K562 (cell line): ENCODE results near the gene RXRB. TPM values are rescaled to one million over a fixed set of nuclear protein-coding genes. Genes with fewer than 3 reads are reported as not detected.
A peak's percentile ranks its signal among the peaks of the same experiment; 100 is the strongest.

Experiments
- ATAC-seq: fragments of 200-7000 bp; cut with Tn5 transposase; 3 replicates; pipeline ENCODE4 v1.9.1; 2020; ENCODE audit warnings: moderate library complexity
- BruUV-seq: library from RNA; stranded (reverse); fragments of 400-500 nt; replicated peaks from 2 replicates; lab custom pipeline; 2021; lab: Mats Ljungman, UMichigan
- CTCF ChIA-PET: fragments of 300-600 bp; formaldehyde crosslinking; extraction: SDS; loops from one replicate; lab custom pipeline; 2021; ENCODE audit warnings: low intra/inter-chr PET ratio; lab: Yijun Ruan, JAX
- POLR2A ChIA-PET: fragments of 300-600, 350-650 bp; sonication (Branson Sonifier 250); formaldehyde crosslinking; extraction: SDS; loops from one replicate; lab custom pipeline; 2021; ENCODE audit warnings: antibody characterized with exemption, inconsistent platforms; lab: Yijun Ruan, JAX
- DNase-seq, 4 experiments: peaks; one replicate each; pipeline versions ENCODE4 v3.0.0 to v3.0.0-alpha.2; 2011 to 2018; ENCODE audit warnings: low spot score in 3 of 4, mixed read lengths in 3 of 4; ENCODE audit errors: extremely low read depth in 1 of 4
- FAIRE-seq: peaks from 2 replicates; lab custom pipeline; 2011; peaks lifted over from hg19 to GRCh38; lab: Jason Lieb, UNC
- H2AFZ ChIP-seq: 2 replicates; pipeline ENCODE4 v1.6.0; 2011; ENCODE audit warnings: low read depth, low read length, control low read depth, inconsistent platforms
- H3K27ac ChIP-seq: fragments of 200-600 bp; 3 replicates; pipeline ENCODE4 v1.8.0; 2011; ENCODE audit warnings: low read depth, mild to moderate bottlenecking, control low read depth, inconsistent platforms, low read length, moderate library complexity, mixed read lengths; ENCODE audit errors: extremely low read depth
- H3K27me3 ChIP-seq, 2 experiments: fragments of 300-600 bp in 1 of 2; 2 replicates in 1 of 2; 3 replicates in 1 of 2; pipeline versions ENCODE4 v1.6.0 to v1.8.0; 2011; ENCODE audit warnings: inconsistent platforms in 2 of 2, low read length in 2 of 2, mild to moderate bottlenecking in 1 of 2, mixed read lengths in 1 of 2, moderate library complexity in 1 of 2; ENCODE audit not compliant: control insufficient read depth in 2 of 2, insufficient read depth in 2 of 2
- H3K36me3 ChIP-seq: fragments of 300-600 bp; 3 replicates; pipeline ENCODE4 v1.8.0; 2011; ENCODE audit warnings: mild to moderate bottlenecking, low read length, inconsistent platforms; ENCODE audit not compliant: control insufficient read depth, insufficient read depth
- H3K4me1 ChIP-seq, 2 experiments: fragments of 200-600 bp in 1 of 2; replicated peaks in 1 of 2; 2 replicates in 1 of 2; 3 replicates in 1 of 2; pipeline versions ENCODE4 v1.5.1 to v1.8.0; 2011; ENCODE audit warnings: inconsistent platforms in 2 of 2, low read length in 2 of 2, mild to moderate bottlenecking in 1 of 2, mixed read lengths in 1 of 2, moderate library complexity in 1 of 2; ENCODE audit not compliant: control insufficient read depth in 2 of 2, insufficient read depth in 2 of 2
- H3K4me2 ChIP-seq: 2 replicates; pipeline ENCODE4 v1.6.1; 2011; ENCODE audit warnings: low read length, control low read depth, inconsistent platforms, mixed read lengths; ENCODE audit not compliant: insufficient read depth
- H3K4me3 ChIP-seq: fragments of 200-600 bp; sonication (generic), shearing (Covaris generic); 2 replicates; pipeline ENCODE4 v1.5.1; 2016; ENCODE audit warnings: control low read depth, inconsistent platforms
- H3K79me2 ChIP-seq: fragments of 200-600 bp; 3 replicates; pipeline ENCODE4 v1.8.0; 2011; ENCODE audit warnings: low read length, inconsistent platforms; ENCODE audit not compliant: control insufficient read depth, insufficient read depth
- H3K9ac ChIP-seq, 2 experiments: 2 replicates each; pipeline versions ENCODE4 v1.6.0 to v1.6.1; 2011; ENCODE audit warnings: low read depth in 2 of 2, low read length in 2 of 2, control low read depth in 1 of 2, inconsistent platforms in 1 of 2, mild to moderate bottlenecking in 1 of 2, mixed read lengths in 1 of 2; ENCODE audit not compliant: insufficient read depth in 1 of 2
- H3K9me1 ChIP-seq: one replicate; pipeline ENCODE4 v1.6.0; 2011; ENCODE audit warnings: inconsistent platforms, mild to moderate bottlenecking, low read length, moderate library complexity; ENCODE audit not compliant: control insufficient read depth, insufficient read depth
- H3K9me3 ChIP-seq: replicated peaks from 2 replicates; pipeline ENCODE4 v1.5.1; 2011; ENCODE audit warnings: low read depth, low read length, inconsistent platforms; ENCODE audit not compliant: control insufficient read depth, insufficient read depth
- H4K20me1 ChIP-seq: replicated peaks from 2 replicates; pipeline ENCODE4 v1.6.1; 2011; ENCODE audit warnings: low read length, inconsistent platforms, mixed read lengths; ENCODE audit not compliant: control insufficient read depth, insufficient read depth
- BMI1 ChIP-seq: fragments of 150-350 bp; IDR thresholded peaks from 2 replicates; pipeline ENCODE4 v1.6.1; 2014; ENCODE audit warnings: low read length
- CC2D1A ChIP-seq: fragments of 450-650 bp; IDR thresholded peaks from 2 replicates; pipeline ENCODE4 v1.6.1; 2017; ENCODE audit warnings: mild to moderate bottlenecking
- FOXJ3 ChIP-seq: sonication (generic); formaldehyde crosslinking; IDR thresholded peaks from 2 replicates; pipeline ENCODE4 v1.4.0; 2020; ENCODE audit warnings: mild to moderate bottlenecking, missing genetic modification reagents
- FOXK2 ChIP-seq, 2 experiments: fragments of 450-650 bp; IDR thresholded peaks in 1 of 2; conservative IDR thresholded peaks in 1 of 2; 2 replicates each; pipeline ENCODE4 v1.6.1; 2016; ENCODE audit warnings: low read depth in 2 of 2, mild to moderate bottlenecking in 1 of 2
- MBD2 ChIP-seq: sonication (generic); IDR thresholded peaks from 2 replicates; pipeline ENCODE4 v1.6.1; 2016; ENCODE audit warnings: low read depth, borderline replicate concordance
- SMC3 ChIP-seq: conservative IDR thresholded peaks from 2 replicates; pipeline ENCODE4 v1.6.1; 2011; ENCODE audit warnings: low read depth, low read length, improper control_type of control experiment; ENCODE audit not compliant: insufficient read depth
- TEAD4 ChIP-seq, 2 experiments: sonication (generic) in 1 of 2; formaldehyde crosslinking in 1 of 2; IDR thresholded peaks; 2 replicates each; pipeline versions ENCODE4 v1.6.1 to v1.8.0; 2012 to 2022; ENCODE audit warnings: borderline replicate concordance in 1 of 2, inconsistent platforms in 1 of 2, low read length in 1 of 2, mild to moderate bottlenecking in 1 of 2, missing genetic modification reagents in 1 of 2
- ZNF764 ChIP-seq: fragments of 250-450 bp; sonication (Bioruptor Pico); IDR thresholded peaks from 2 replicates; pipeline ENCODE4 v1.4.0; 2020; ENCODE audit warnings: low read depth, mild to moderate bottlenecking, moderate library complexity
- WGBS: fragments of 100-300 bp; shearing (Covaris generic); methylation state at CpG from one replicate; pipeline ENCODE4 v1.1.6; 2016; ENCODE audit warnings: low coverage, mixed read lengths; ENCODE audit not compliant: insufficient coverage; ENCODE audit errors: missing lambda C conversion rate; 5-methylcytosine and 5-hydroxymethylcytosine counted together
- in situ Hi-C: fragments of 300-500 bp; cut with MboI; formaldehyde crosslinking; loops from 4 replicates; pipeline ENCODE4 v1.15.0; 2018; ENCODE audit warnings: inconsistent platforms, mixed read lengths
- intact Hi-C: fragments of 100-400 bp; cut with micrococcal nuclease; formaldehyde crosslinking; loops from 2 replicates; pipeline ENCODE4 v1.14.2; 2022
- polyA plus RNA-seq, 8 experiments: library from polyadenylated mRNA; depleted of rRNA in 4 of 8; stranded (reverse) in 5 of 8; unstranded in 3 of 8; fragments of >200 nt; fragmentation: Nextera tagmentation in 2 of 8; fragmentation: Illumina TruSeq in 1 of 8; extraction: Ambion mirVana in 2 of 8; extraction: Trizol in 1 of 8; gene quantifications; 2 replicates each; pipeline versions ENCODE4 v1.2.1 to v1.2.3, GENCODE V29; 2011 to 2014; ENCODE audit warnings: inconsistent platforms in 1 of 8, missing spikeins in 1 of 8
- total RNA-seq, 7 experiments: library from RNA; depleted of rRNA in 6 of 7; stranded (reverse); fragments of >200 nt in 6 of 7; fragmentation: Illumina TruSeq in 2 of 7; extraction: Trizol in 2 of 7; gene quantifications; 2 replicates each; pipeline versions ENCODE4 v1.2.1 to v1.2.3, GENCODE V29; 2011 to 2021; ENCODE audit warnings: low replicate concordance in 1 of 7
- TF ChIP-seq, protein P1 (sequence below): fragments of 450-650 bp; formaldehyde crosslinking; IDR thresholded peaks from 2 replicates; pipeline ENCODE4 v1.4.0; 2020; ENCODE audit warnings: mild to moderate bottlenecking, moderate library complexity
- TF ChIP-seq, protein P2 (sequence below), 2 experiments: fragments of 450-650 bp in 1 of 2; IDR thresholded peaks; 2 replicates each; pipeline ENCODE4 v1.6.1; 2011 to 2017; ENCODE audit warnings: low read depth in 2 of 2, antibody characterized with exemption in 1 of 2, borderline replicate concordance in 1 of 2, low read length in 1 of 2, mild to moderate bottlenecking in 1 of 2, mixed read lengths in 1 of 2; ENCODE audit not compliant: control insufficient read depth in 1 of 2
- TF ChIP-seq, protein P3 (sequence below), 2 experiments: fragments of 450-650 bp in 1 of 2; sonication (generic) in 1 of 2; formaldehyde crosslinking in 1 of 2; IDR thresholded peaks in 1 of 2; conservative IDR thresholded peaks in 1 of 2; 2 replicates each; pipeline versions ENCODE4 v1.6.1 to v1.8.1; 2016 to 2023; ENCODE audit warnings: mild to moderate bottlenecking in 2 of 2, moderate library complexity in 2 of 2, inconsistent platforms in 1 of 2, missing genetic modification reagents in 1 of 2

Gene RXRB
- total and polyA plus RNA-seq, 9 of the 15 experiments (the other 6 are each of a cell fraction or from before 2014, with no cell fraction given) = 0.76 to 35.5 (median 18.4) TPM

DNA sequence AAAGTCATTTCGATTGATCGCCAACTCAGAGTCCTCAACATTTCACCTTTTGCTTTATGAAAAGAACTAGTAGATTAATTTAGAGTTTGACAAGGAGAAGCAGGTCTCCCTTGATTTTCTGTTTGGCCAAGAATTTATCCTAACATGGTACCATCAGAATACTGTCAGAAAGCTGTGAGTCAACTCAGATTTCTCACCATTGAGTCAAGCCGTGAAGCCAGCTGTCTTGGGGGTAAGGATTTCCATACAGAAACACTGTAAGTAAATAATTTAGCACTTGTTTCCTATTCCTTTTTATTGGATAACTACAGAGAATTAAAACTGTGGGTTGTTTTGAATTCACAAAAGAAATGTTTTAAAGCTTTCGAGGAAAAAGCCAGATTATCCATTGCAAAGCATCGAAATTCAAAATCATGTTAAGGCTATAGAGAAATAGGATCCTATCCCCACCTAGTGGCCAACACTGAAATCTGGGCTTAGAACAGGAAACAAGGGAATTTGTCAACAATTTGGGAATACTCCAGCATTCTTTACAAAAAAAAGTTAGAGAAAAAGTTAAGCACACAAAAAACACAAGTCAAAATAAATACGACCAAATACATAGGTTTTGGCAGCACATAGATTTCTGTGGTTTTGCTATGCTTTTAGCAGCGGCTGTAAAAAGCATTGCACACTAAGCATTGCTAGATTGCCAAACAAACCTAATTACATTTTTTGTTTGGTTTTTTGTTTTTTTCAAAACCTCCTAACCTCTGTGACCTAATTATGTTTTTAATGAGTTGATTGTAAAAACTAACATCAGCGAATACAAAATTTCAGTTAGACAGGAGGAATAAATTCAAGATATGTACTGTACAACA lies 52.4 kb downstream of the RXRB start (continued):
- TF ChIP-seq, protein P1, sequence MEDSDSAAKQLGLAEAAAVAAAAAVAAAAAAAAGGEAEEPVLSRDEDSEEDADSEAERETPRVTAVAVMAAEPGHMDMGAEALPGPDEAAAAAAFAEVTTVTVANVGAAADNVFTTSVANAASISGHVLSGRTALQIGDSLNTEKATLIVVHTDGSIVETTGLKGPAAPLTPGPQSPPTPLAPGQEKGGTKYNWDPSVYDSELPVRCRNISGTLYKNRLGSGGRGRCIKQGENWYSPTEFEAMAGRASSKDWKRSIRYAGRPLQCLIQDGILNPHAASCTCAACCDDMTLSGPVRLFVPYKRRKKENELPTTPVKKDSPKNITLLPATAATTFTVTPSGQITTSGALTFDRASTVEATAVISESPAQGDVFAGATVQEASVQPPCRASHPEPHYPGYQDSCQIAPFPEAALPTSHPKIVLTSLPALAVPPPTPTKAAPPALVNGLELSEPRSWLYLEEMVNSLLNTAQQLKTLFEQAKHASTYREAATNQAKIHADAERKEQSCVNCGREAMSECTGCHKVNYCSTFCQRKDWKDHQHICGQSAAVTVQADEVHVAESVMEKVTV = peak; percentile 58
- no peak for TF ChIP-seq FOXK2 (conservative IDR thresholded peaks at IDR 0.05 in 1 of 2, IDR thresholded peaks at IDR 0.05 in 1 of 2; ENCODE audit: low read depth in 2 of 2)
- TF ChIP-seq SMC3 = 0 out of 2 replicates have a peak, but pooled peaks have one; percentile 35

DNA sequence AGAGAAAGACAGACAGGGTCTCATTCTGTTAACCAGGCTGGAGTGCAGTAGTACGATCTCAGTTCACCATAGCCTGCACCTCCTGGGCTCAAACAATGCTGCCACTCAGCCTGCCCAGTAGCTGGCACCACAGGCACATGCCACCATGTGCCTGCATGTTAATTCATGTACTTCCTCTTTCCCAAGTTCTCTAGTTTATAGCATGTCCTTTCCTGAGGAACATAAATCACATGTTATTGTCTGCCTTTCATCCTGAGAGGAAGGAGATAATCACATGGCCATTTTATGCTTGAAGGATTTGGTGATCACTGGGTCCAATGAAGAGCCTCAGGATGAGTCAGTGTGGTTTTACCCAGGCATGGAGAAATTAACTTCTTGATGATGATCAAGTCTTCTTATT lies 56.1 kb downstream of the RXRB start:
- no peak for ATAC-seq
- no peaks in the 10 kb centered on the region for H4K20me1 ChIP-seq
- no TSS peak for BruUV-seq
- 0% methylated on average over 1 of the region's 1 CpG for WGBS
- in situ Hi-C loops (no loop called here), intact Hi-C loops (no loop called here)
- no peak overlapping the region for H3K9ac ChIP-seq
- no peak overlapping the region for H3K27ac ChIP-seq
- no peak overlapping the region for H3K4me2 ChIP-seq
- FAIRE-seq = no peak
- no peaks in the 10 kb centered on the region for H3K9me1 ChIP-seq
- no peak overlapping the region for H3K4me3 ChIP-seq
- no peaks in the 10 kb centered on the region for H3K9me3 ChIP-seq
- H3K79me2 ChIP-seq = no peaks in the 10 kb centered on the region
- no peaks in the 10 kb centered on the region for H3K4me1 ChIP-seq
- no peaks in the 10 kb centered on the region for H3K36me3 ChIP-seq
- ChIA-PET CTCF (no interaction called here), POLR2A (interaction anchor here (0.6 to 1.3 kb wide), 2 partner anchors 9 to 173 kb away, joined by 3 to 5 read pairs; no protein-coding TSS in a partner anchor)
- peak in 1 of 4 experiments; percentile 2 for DNase-seq
- H3K27me3 ChIP-seq = peaks cover 16 to 24% of the 10 kb centered on the region in 2 experiments; a peak in 4 of 5 replicates
- no peak overlapping the region for H2AFZ ChIP-seq
- no peak for TF ChIP-seq BMI1
- no peak for TF ChIP-seq MBD2
- TF ChIP-seq CC2D1A = no peak
- no peak for TF ChIP-seq FOXJ3 (CRISPR knock-in tag)
- TF ChIP-seq TEAD4 (IDR thresholded peaks at IDR 0.05; ENCODE audit: low read length) = no peak
- TF ChIP-seq TEAD4 (CRISPR knock-in tag; IDR thresholded peaks at IDR 0.05; ENCODE audit: borderline replicate concordance) = no peak
- TF ChIP-seq, protein P2, sequence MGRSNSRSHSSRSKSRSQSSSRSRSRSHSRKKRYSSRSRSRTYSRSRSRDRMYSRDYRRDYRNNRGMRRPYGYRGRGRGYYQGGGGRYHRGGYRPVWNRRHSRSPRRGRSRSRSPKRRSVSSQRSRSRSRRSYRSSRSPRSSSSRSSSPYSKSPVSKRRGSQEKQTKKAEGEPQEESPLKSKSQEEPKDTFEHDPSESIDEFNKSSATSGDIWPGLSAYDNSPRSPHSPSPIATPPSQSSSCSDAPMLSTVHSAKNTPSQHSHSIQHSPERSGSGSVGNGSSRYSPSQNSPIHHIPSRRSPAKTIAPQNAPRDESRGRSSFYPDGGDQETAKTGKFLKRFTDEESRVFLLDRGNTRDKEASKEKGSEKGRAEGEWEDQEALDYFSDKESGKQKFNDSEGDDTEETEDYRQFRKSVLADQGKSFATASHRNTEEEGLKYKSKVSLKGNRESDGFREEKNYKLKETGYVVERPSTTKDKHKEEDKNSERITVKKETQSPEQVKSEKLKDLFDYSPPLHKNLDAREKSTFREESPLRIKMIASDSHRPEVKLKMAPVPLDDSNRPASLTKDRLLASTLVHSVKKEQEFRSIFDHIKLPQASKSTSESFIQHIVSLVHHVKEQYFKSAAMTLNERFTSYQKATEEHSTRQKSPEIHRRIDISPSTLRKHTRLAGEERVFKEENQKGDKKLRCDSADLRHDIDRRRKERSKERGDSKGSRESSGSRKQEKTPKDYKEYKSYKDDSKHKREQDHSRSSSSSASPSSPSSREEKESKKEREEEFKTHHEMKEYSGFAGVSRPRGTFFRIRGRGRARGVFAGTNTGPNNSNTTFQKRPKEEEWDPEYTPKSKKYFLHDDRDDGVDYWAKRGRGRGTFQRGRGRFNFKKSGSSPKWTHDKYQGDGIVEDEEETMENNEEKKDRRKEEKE (IDR thresholded peaks at IDR 0.05; ENCODE audit: borderline replicate concordance in 1 of 2, control insufficient read depth in 1 of 2, low read depth in 2 of 2, low read length in 1 of 2) = no peak
- TF ChIP-seq, protein P3, sequence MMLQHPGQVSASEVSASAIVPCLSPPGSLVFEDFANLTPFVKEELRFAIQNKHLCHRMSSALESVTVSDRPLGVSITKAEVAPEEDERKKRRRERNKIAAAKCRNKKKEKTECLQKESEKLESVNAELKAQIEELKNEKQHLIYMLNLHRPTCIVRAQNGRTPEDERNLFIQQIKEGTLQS (IDR thresholded peaks at IDR 0.05) = no peak
- TF ChIP-seq, protein P3 (CRISPR knock-in tag; conservative IDR thresholded peaks at IDR 0.05) = no peak
- no peak for TF ChIP-seq ZNF764 (CRISPR knock-in tag)
